ENCODE results near the gene ZDHHC8.

GRCh38 chr22:20155330-20156041, 23.9 kb downstream of the ZDHHC8 start:
- no peak for TF ChIP-seq CTCF (IDR thresholded peaks at IDR 0.05)
- TF ChIP-seq POLR2A (IDR thresholded peaks at IDR 0.05), result no peak
